Omental fat pad (tissue), 4 donors: ENCODE data around the gene KCTD12. TPM values are rescaled to one million over a fixed set of nuclear protein-coding genes. Genes with fewer than 3 reads are reported as not detected.
"Not testable (repeated sequence)": the region's sequence is repeated elsewhere in the genome, so short reads cannot be mapped to it uniquely, and the experiment has no call there.

Experiments
- ATAC-seq: fragments of 150-250 bp; one replicate; pipeline ENCODE4 v1.9.1; 2016; ENCODE audit warnings: mild to moderate bottlenecking, moderate library complexity; ENCODE audit not compliant: low FRiP score
- DNase-seq: peaks from one replicate; pipeline ENCODE4 v3.0.0-alpha.2; 2019; ENCODE audit warnings: low spot score
- total RNA-seq, 4 donors: library from RNA; depleted of rRNA; stranded (reverse); fragments of >200 nt; gene quantifications; one replicate each; pipeline ENCODE4 v1.1.0, GENCODE V29; 2016
- TF ChIP-seq, protein P1 (sequence below), 3 donors: fragments of 450-650 bp; IDR thresholded peaks; one replicate each; pipeline ENCODE4 v1.5.1; 2016 to 2017; ENCODE audit warnings: antibody characterized with exemption in 3 of 3, mild to moderate bottlenecking in 3 of 3, moderate library complexity in 2 of 3

Gene KCTD12
- total RNA-seq, 4 donors from 2014 or later: 64.0 to 214 (median 96.2) TPM

- TF ChIP-seq, protein P1, sequence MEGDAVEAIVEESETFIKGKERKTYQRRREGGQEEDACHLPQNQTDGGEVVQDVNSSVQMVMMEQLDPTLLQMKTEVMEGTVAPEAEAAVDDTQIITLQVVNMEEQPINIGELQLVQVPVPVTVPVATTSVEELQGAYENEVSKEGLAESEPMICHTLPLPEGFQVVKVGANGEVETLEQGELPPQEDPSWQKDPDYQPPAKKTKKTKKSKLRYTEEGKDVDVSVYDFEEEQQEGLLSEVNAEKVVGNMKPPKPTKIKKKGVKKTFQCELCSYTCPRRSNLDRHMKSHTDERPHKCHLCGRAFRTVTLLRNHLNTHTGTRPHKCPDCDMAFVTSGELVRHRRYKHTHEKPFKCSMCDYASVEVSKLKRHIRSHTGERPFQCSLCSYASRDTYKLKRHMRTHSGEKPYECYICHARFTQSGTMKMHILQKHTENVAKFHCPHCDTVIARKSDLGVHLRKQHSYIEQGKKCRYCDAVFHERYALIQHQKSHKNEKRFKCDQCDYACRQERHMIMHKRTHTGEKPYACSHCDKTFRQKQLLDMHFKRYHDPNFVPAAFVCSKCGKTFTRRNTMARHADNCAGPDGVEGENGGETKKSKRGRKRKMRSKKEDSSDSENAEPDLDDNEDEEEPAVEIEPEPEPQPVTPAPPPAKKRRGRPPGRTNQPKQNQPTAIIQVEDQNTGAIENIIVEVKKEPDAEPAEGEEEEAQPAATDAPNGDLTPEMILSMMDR (IDR thresholded peaks at IDR 0.05): peak in 2 of 3 donors; percentile 85 to 90
- ATAC-seq (peak; percentile 74), DNase-seq (no peak)
Measured at GRCh38 chr13:76903544-76904162, 17.4 kb upstream of the KCTD12 start.

DNA sequence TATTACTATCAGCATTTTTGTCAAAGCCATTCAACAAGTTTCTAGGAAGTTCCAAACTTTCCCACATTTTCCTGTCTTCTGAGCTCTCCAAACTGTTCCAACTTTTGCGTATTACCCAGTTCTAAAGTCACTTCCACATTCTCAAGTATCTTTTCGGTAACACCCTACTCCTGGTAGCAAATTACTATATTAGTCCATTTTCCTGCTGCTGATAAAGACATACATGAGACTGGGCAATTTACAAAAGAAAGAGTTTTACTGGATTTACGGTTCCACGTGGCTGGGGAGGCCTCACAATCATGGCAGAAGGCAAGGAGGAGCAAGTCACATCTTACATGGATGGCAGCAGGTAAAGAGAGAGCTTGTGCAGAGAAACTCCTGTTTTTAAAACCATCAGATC is 12.9 kb upstream of the KCTD12 start:
- not testable (repeated sequence) for ATAC-seq, DNase-seq

DNA sequence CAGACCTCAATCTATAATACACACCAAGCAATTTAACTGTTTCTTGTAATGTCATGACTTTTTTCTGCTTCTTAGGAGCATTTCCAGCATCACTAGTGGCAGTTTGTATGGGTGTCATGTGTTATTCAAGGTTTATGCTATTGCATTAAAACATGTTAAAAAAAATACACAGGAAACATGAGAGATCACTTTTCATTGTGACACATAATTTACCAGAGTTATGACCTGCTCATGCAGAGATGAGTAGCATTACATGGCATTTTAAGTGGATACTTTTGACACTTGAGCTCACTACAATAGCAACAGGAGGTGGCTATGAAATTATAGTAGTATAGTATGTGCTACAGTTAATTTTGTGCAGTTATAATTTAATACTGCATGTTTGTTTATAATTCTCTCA is 11.0 kb upstream of the KCTD12 start:
- not testable (repeated sequence) for DNase-seq, ATAC-seq

DNA sequence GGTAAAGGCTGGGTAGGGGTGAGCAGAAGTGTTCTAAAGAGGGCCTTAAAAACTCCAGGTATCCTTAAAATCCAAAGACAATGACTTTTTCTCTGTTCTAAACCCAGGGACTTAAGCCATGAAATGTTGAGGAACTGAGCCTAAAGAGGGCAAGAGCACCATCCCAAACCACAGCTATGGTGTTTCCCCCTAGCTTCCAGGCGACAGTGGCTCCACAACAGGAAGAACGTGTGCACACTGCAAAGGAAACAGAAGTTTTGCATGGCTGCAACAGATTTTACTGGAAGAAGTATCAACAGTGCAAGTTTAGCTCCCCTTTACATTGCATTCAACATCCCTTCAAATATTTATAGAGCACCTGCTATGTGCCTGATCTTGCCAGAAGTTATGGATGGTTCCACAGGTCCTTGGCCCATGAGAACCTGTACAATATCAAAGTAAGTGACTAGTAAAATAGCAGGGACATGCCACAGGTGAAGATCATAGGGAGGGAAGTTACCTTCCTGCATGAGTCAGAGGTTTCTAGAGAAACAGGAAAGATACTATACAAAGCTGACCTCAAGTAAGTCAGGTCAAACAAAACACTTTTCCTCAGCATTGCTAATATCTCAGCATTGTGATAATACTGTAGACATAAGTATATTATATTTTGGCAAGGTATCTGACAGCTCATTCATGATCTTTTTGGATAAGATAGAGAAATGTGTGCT is 8.4 kb upstream of the KCTD12 start:
- TF ChIP-seq, protein P1 (IDR thresholded peaks at IDR 0.05): no peak
- no peak for ATAC-seq
- DNase-seq: no peak

GRCh38 chr13:76892488-76892887 is 6.3 kb upstream of the KCTD12 start:
- TF ChIP-seq, protein P1 (IDR thresholded peaks at IDR 0.05): no peak
- ATAC-seq (no peak), DNase-seq (no peak)

DNA sequence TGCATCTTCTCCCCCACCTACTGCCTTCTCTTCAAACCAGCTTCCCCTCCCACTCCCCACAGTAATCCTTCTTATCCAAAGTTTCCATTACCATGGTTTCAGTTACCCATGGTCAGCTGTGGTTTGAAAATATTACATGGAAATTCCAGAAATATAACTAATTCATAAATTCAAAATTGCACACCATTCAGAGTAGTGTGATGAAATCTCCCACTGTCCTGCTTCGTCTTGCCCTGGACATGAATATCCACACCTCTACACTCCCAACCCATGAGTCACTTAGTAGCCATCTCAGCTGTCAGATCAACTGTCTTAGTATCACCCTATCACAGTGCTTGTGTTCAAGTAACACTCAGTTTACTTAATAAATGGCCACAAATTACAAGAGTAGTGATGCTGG is 3.8 kb upstream of the KCTD12 start:
- ATAC-seq: peak; percentile 53
- TF ChIP-seq, protein P1 (IDR thresholded peaks at IDR 0.05): no peak
- no peak for DNase-seq

GRCh38 chr13:76889254-76889653 is 3.0 kb upstream of the KCTD12 start:
- no peak for DNase-seq
- TF ChIP-seq, protein P1 (IDR thresholded peaks at IDR 0.05): no peak

GRCh38 chr13:76888421-76888820 is 2.2 kb upstream of the KCTD12 start:
- TF ChIP-seq, protein P1 (IDR thresholded peaks at IDR 0.05): no peak
- no peak for DNase-seq
- ATAC-seq: no peak

More at GRCh38 chr13:76889254-76889653, 3.0 kb upstream of the KCTD12 start:
- ATAC-seq: no peak
